ENCODE measurements around the gene A4GNT. TPM values are rescaled to one million over a fixed set of nuclear protein-coding genes. Genes with fewer than 3 reads are reported as not detected.

A4GNT gene
- total and polyA plus RNA-seq, 11 donors = not detected

DNA sequence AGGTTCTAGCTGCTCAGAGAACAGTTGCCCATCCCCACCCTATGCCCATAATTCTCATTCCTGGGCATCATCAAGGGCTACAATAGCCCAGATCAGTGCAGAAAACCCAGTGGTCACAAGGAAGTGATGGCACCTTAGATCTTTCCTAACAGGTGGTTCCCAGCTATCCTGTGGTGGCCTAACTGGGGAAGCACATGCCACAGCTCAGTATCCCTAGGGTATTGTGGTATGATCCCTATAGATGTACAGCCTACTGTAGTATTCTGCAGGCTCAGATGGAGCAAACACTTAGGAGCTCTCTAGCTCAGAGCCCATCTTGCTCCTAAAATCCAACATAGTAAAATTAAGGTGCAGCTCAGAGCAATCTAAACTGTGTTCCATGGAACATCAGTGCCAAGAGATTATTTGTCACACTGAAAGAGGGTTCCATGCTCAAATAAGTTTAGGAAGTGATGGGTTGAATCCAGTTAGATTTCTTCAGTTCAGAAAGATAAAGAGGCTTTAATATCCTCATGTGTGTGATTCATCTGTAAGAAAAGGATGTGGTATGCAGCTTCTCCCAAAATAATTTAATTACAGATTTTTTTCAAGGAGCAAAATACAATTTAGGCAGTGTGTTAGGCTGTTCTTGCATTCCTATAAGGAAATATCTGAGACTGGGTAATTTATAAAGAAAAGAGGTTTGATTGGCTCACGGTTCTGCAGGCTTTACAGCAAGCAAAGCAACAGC lies 4.4 kb downstream of the A4GNT start:
- 81 to 96% (median 87%) methylated on average over 1 of the region's 1 CpG for WGBS, 4 donors
- Histone ChIP-seq H3K27me3 (no peaks in the 10 kb centered on the region), H3K9me3 (peaks cover 0 to 4% (median 0%) of the 10 kb centered on the region in 12 donors), H3K27ac (no peak overlapping the region), H3K36me3 (no peaks in the 10 kb centered on the region), H3K4me3 (no peak overlapping the region), H3K4me1 (peaks cover 0 to 27% (median 2%) of the 10 kb centered on the region in 12 donors)
- no peak for DNase-seq
- intact Hi-C loops (cut with DNase I) = no loop called here
- TF ChIP-seq POLR2A (IDR thresholded peaks at IDR 0.05) = no peak
- TF ChIP-seq, protein P1, sequence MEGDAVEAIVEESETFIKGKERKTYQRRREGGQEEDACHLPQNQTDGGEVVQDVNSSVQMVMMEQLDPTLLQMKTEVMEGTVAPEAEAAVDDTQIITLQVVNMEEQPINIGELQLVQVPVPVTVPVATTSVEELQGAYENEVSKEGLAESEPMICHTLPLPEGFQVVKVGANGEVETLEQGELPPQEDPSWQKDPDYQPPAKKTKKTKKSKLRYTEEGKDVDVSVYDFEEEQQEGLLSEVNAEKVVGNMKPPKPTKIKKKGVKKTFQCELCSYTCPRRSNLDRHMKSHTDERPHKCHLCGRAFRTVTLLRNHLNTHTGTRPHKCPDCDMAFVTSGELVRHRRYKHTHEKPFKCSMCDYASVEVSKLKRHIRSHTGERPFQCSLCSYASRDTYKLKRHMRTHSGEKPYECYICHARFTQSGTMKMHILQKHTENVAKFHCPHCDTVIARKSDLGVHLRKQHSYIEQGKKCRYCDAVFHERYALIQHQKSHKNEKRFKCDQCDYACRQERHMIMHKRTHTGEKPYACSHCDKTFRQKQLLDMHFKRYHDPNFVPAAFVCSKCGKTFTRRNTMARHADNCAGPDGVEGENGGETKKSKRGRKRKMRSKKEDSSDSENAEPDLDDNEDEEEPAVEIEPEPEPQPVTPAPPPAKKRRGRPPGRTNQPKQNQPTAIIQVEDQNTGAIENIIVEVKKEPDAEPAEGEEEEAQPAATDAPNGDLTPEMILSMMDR (IDR thresholded peaks at IDR 0.05) = no peak
- ATAC-seq = no peak

DNA sequence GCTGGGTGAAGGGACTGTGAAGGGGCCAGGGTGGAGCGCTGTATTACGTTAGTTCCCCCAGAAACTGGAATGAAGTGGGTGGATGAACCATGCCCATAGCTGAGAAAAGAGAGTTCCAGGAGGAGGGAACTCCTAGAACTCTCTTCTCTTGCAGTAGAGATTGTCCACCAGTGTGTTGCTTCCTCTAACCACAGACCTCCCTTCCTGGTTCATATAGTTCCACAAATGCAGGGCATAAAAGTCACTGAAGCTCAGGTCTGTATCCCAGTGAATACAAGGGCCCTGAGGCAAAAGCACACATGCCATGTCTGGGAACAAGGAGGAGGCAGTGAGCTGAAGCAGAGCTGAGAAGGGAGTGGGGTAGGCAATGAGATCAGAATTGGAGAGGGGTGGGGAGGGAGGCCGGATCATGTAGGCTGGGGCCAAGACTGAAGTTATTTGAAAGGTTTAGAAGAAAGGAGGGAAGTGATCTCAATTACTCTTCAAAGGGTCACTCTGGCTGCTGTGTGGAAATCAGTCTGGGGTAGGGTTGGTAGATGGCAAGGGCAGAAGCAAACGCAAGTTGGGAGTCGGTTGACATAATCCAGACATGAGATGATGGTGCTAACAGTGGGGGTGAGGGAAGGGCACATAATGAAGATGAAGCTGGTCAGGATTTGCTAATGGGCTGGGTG lies 6.5 kb downstream of the A4GNT start:
- WGBS, 4 donors = 33 to 42% (median 37%) methylated on average over 5 of the region's 5 CpGs
- Histone ChIP-seq H3K36me3 (no peaks in the 10 kb centered on the region), H3K4me3 (no peak overlapping the region), H3K4me1 (peaks cover 0 to 27% (median 2%) of the 10 kb centered on the region in 12 donors), H3K27me3 (no peaks in the 10 kb centered on the region), H3K9me3 (peaks cover 0 to 4% (median 0%) of the 10 kb centered on the region in 12 donors), H3K27ac (peak overlapping the region in 6 of 12 donors; percentile 1 to 73 (median 19))
- TF ChIP-seq, protein P1 (IDR thresholded peaks at IDR 0.05) = no peak
- no peak for TF ChIP-seq POLR2A (IDR thresholded peaks at IDR 0.05)
- ATAC-seq (peak; percentile 59 to 86 (median 82)), DNase-seq (peak in 1 of 5 donors; percentile 28)
- intact Hi-C loops (cut with DNase I) = no loop called here

DNA sequence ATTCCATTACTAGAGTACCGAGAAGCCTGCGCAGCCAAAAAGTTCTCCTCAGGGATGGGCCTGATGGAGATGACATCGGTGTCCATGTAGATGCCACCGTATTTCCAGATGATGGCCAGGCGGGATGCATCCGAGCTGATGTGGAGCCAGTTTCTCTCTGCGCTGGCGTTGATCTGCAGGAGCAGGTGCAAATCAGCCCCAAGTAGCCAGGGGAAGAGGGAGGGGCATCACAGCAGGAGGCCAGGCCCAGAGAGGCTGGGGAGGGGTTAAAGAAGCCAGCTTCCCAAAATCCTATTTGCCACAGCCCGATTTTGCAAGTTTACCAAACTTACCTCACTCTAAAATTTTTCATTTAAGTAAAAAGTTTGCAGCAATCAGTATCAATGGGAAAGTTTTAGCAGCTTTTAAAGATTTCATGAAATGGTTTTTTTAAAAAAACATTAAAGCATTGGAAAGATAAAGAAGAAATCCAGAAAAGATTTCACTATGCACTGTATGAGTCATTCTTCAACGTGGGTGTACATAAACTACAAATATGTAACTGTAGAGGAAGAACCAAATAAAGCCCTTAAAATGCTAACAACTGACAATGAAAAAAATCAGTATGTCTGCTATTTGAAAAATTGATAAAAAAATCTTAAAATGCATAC lies 7.4 kb downstream of the A4GNT start:
- H3K27me3 ChIP-seq = no peaks in the 10 kb centered on the region
- H3K4me3 ChIP-seq = no peak overlapping the region
- H3K27ac ChIP-seq = peak overlapping the region in 3 of 12 donors; percentile 15 to 73 (median 54)
- WGBS, 4 donors = 67 to 82% (median 78%) methylated on average over 10 of the region's 10 CpGs
- H3K9me3 ChIP-seq = peaks cover 0 to 4% (median 0%) of the 10 kb centered on the region in 12 donors
- intact Hi-C loops (cut with DNase I) = no loop called here
- ATAC-seq (peak in 1 of 4 donors; percentile 59), DNase-seq (no peak)
- H3K4me1 ChIP-seq = peaks cover 0 to 27% (median 2%) of the 10 kb centered on the region in 12 donors
- TF ChIP-seq, protein P1 (IDR thresholded peaks at IDR 0.05) = no peak
- TF ChIP-seq POLR2A (IDR thresholded peaks at IDR 0.05) = no peak
- H3K36me3 ChIP-seq = no peaks in the 10 kb centered on the region

DNA sequence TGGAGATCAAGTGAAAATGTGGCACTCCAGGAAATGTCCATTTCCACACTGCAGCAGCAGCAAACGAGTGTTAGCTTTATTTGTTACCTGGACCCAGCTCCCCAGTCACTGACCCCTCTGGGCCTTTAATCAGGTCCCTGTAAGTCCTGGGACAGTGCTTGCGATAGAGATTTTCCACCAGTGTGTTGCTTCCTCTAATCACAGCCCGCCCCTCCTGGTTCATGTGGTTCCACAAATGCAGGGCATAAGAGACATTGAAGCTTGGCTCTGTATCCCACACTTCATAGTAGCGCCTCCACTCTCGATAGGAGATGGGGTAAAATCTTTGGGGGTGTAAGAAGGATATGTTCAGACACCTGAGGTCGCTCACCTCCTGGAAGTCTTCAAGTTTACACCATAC lies 8.0 kb downstream of the A4GNT start:
- TF ChIP-seq, protein P1 (IDR thresholded peaks at IDR 0.05) = no peak
- no peak for TF ChIP-seq POLR2A (IDR thresholded peaks at IDR 0.05)
- Histone ChIP-seq H3K4me1 (peaks cover 0 to 31% (median 2%) of the 10 kb centered on the region in 12 donors), H3K27me3 (no peaks in the 10 kb centered on the region), H3K27ac (peak overlapping the region in 1 of 12 donors; percentile 73), H3K9me3 (peaks cover 0 to 4% (median 0%) of the 10 kb centered on the region in 12 donors), H3K36me3 (no peaks in the 10 kb centered on the region), H3K4me3 (no peak overlapping the region)
- DNase-seq (no peak), ATAC-seq (no peak)
- WGBS, 4 donors = 84 to 95% (median 90%) methylated on average over 6 of the region's 6 CpGs
- intact Hi-C loops (cut with DNase I) = no loop called here
